H54 (cell line): ENCODE results near the gene PLCG1.
A peak's percentile ranks its signal among the peaks of the same experiment; 100 is the strongest.

ENCODE experiments used
- DNase-seq: peaks from one replicate; pipeline ENCODE4 v3.0.0; 2011; ENCODE audit warnings: low spot score, mixed read lengths; ENCODE audit not compliant: insufficient read length
- FAIRE-seq: peaks from 3 replicates; lab custom pipeline; 2011; peaks lifted over from hg19 to GRCh38; lab: Jason Lieb, UNC
- POLR2A ChIP-seq: IDR thresholded peaks from 2 replicates; pipeline ENCODE4 v1.6.1; 2011; ENCODE audit warnings: low read depth, mild to moderate bottlenecking, low read length

PLCG1 gene

GRCh38 chr20:41160686-41161085 is 23.3 kb downstream of the PLCG1 start:
- TF ChIP-seq POLR2A: no peak
- no peak for DNase-seq
- FAIRE-seq: no peak

GRCh38 chr20:41161886-41162285 is 24.5 kb downstream of the PLCG1 start:
- FAIRE-seq (no peak), DNase-seq (no peak)
- TF ChIP-seq POLR2A: no peak

DNA sequence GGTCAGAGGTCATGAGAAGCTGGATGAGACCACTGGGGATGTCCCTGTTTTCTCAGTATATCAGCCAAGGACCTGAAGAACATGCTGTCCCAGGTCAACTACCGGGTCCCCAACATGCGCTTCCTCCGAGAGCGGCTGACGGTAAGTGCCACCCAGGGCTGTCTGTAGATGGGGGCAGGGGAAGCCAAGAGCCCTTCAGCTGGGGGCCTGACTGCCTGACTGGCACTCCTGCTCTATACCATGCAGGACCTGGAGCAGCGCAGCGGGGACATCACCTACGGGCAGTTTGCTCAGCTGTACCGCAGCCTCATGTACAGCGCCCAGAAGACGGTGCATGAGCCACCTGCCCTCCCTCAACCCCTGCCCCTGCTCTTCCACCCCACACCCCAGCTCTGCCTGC is 25.1 kb downstream of the PLCG1 start:
- FAIRE-seq: no peak
- DNase-seq: no peak
- TF ChIP-seq POLR2A: no peak

DNA sequence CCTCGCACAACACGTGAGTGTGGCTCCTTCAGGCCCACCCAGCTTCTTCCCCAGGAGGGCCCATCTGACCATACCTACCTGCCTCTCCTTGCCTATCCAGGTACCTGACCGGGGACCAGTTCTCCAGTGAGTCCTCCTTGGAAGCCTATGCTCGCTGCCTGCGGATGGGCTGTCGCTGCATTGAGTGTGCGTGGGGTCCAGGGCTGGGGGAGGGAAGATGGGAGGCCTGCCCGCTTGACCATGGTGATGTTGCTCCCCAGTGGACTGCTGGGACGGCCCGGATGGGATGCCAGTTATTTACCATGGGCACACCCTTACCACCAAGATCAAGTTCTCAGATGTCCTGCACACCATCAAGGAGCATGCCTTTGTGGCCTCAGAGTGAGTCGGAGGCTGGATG is 26.5 kb downstream of the PLCG1 start:
- TF ChIP-seq POLR2A: no peak
- FAIRE-seq (no peak), DNase-seq (no peak)

DNA sequence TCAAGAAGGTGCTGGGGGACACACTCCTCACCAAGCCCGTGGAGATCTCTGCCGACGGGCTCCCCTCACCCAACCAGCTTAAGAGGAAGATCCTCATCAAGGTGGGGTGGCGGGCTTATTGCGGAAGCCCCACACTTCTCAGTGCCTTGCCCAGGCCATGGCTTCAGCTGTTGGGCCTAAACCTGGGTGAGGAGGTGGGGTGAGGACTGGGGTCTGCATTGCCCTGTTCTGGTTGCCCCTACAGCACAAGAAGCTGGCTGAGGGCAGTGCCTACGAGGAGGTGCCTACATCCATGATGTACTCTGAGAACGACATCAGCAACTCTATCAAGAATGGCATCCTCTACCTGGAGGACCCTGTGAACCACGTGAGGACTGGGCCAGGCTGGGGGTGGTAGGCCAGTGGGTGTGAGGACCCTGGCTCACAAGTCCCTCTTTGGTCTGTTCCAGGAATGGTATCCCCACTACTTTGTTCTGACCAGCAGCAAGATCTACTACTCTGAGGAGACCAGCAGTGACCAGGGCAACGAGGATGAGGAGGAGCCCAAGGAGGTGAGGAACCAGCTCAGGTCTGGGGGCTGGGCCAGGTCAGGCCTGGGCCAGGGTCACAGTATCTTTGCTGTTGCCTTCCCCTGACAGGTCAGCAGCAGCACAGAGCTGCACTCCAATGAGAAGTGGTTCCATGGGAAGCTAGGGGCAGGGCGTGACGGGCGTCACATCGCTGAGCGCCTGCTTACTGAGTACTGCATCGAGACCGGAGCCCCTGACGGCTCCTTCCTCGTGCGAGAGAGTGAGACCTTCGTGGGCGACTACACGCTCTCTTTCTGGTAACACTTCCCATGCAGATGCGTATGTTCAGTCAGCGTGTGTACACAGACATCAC is 27.9 kb downstream of the PLCG1 start:
- no peak for DNase-seq
- TF ChIP-seq POLR2A: no peak
- FAIRE-seq: no peak

GRCh38 chr20:41166201-41167117 is 29.1 kb downstream of the PLCG1 start:
- no peak for FAIRE-seq
- no peak for DNase-seq
- TF ChIP-seq POLR2A: no peak

GRCh38 chr20:41167118-41167470 is 29.8 kb downstream of the PLCG1 start:
- TF ChIP-seq POLR2A: no peak
- FAIRE-seq: no peak

DNA sequence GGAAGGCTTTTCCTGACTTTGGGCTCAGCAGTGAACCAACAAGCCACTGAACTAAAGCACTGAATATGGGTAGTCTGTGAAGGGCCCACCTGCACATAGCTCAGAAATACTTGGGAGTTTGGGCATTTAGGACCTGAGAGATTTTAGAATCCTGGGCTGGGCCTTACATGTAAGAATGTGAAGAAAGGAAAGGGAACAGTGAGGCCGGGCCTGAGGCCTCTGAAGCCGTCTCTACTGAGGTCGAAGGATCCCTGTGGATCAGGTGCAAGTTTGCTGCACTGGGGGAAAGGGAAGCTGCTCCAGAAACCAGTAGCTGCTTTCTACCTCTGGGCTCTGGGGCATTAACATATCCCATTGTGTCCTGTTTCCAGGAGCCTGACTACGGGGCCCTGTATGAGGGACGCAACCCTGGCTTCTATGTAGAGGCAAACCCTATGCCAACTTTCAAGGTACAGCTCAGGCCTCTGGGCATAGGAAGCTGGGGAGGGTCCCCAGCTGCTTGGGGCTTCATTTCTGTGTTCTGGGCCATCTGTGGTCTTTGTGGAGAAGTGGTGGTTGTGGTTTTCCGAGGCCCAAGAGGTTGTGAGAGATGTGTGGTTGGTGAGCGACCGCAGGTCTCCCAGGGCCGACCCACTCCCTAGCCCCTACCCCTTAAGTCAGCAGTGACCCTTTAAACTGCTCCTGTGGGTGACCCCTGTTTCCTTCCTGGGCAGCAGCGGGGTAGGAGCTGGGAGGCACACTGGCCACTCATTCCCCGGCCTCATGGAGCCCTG is 30.3 kb downstream of the PLCG1 start:
- no peak for FAIRE-seq
- no peak for DNase-seq
- no peak for TF ChIP-seq POLR2A

More at GRCh38 chr20:41167118-41167470, 29.8 kb downstream of the PLCG1 start:
- no peak for DNase-seq

GRCh38 chr20:41168281-41169161 is 31.2 kb downstream of the PLCG1 start:
- no peak for TF ChIP-seq POLR2A
- FAIRE-seq (no peak), DNase-seq (no peak)

- DNase-seq: no peak
- no peak for TF ChIP-seq POLR2A
- FAIRE-seq: no peak
Observed at GRCh38 chr20:41169162-41169690, 31.9 kb downstream of the PLCG1 start.

DNA sequence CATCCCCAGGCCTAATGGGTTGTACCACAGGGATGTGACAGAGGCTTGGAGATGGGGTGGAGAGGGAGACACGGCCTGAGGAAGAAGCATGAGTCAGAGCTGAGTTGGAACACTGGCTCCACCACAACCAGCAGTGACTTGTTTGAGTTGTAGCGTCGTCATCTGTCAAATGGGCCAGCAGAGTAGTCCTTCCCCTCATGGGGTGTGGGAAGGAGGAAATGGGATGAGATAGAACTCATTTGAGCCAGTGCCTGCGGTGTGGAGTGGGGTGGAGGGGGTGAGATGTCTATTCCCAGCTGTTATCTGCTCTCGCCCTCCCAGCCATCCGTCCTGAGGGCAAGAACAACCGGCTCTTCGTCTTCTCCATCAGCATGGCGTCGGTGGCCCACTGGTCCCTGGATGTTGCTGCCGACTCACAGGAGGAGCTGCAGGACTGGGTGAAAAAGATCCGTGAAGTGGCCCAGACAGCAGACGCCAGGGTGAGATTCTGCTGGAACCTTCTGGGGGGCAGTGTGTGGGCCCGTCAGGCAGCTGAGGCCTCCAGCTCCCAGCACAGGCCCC is 32.5 kb downstream of the PLCG1 start:
- FAIRE-seq: no peak
- DNase-seq: peak; percentile 56
- TF ChIP-seq POLR2A: no peak

DNA sequence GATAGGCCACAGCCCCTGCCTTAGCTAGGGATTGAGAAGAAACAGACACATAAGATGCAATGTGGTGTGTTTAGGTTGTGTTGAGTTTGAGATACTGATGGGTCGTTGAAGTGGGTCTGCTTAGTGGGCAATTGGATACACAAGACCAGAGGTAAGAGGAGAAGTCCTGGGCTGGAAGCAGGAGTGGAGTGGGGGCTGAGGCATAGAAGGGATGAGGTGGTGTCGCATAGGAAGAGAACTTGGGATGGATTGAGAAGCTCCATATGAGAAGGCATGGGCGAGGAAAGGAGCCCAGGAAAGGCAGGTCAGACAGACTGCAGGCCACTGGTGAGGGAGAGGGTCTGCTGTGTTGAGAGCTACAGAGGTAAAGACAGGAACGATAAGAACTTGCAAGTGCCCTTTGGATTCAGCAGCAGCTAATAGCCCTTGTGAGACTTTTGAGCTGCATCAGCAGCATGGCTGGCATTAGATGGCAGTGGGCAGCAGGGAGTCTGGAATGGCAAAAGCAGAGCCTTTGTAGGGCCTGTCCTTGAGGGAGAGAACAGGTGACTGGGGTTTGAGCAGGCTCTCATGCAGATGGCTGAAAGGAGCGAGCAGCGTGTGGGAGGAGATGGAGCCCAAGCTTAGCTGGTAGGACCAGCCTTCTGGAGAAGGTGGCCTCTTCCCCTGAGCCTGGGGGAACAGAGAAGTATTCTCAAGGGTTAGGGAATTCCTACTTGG is 33.2 kb downstream of the PLCG1 start:
- TF ChIP-seq POLR2A: no peak
- FAIRE-seq (no peak), DNase-seq (no peak)
